HEK293 (cell line): ENCODE data around the gene NCK1.

Source experiments
- CTCF ChIA-PET: fragments of 350-600 bp; formaldehyde crosslinking; extraction: SDS; loops from one replicate; lab custom pipeline; 2021; ENCODE audit warnings: antibody characterized with exemption; lab: Yijun Ruan, JAX
- POLR2A ChIA-PET: fragments of 300-600 bp; formaldehyde crosslinking; extraction: SDS; loops from one replicate; lab custom pipeline; 2020; ENCODE audit warnings: antibody characterized with exemption, inconsistent platforms; lab: Yijun Ruan, JAX
- H3K27ac ChIP-seq: fragments of 200-500 bp; sonication (Bioruptor generic); 2 replicates; pipeline ENCODE4 v1.5.1; 2014; ENCODE audit warnings: low read depth, low read length, control low read depth, inconsistent platforms; ENCODE audit errors: extremely low read depth
- H3K36me3 ChIP-seq, 2 experiments: fragments of 200-500 bp in 1 of 2; sonication (Bioruptor generic) in 1 of 2; 1 replicate in 1 of 2; 2 replicates in 1 of 2; pipeline ENCODE4 v1.5.1; 2014 to 2017; ENCODE audit warnings: inconsistent platforms in 2 of 2, low read length in 2 of 2; ENCODE audit not compliant: control insufficient read depth in 2 of 2, insufficient read depth in 1 of 2
- H3K4me1 ChIP-seq: fragments of 200-500 bp; sonication (Bioruptor generic); 2 replicates; pipeline ENCODE4 v1.5.1; 2014; ENCODE audit warnings: mild to moderate bottlenecking, low read length, inconsistent platforms; ENCODE audit not compliant: control insufficient read depth, insufficient read depth
- H3K4me3 ChIP-seq: 2 replicates; pipeline ENCODE4 v1.5.1; 2011; ENCODE audit warnings: low read depth, mild to moderate bottlenecking, control low read depth, low read length, moderate library complexity
- H3K9me3 ChIP-seq: fragments of 200-500 bp; sonication (Bioruptor generic); 2 replicates; pipeline ENCODE4 v1.5.1; 2014; ENCODE audit warnings: low read depth, low read length, inconsistent platforms; ENCODE audit not compliant: control insufficient read depth, insufficient read depth
- IKZF3 ChIP-seq: fragments of 450-650 bp; IDR thresholded peaks from 2 replicates; pipeline ENCODE4 v1.5.0; 2018; ENCODE audit warnings: missing biosample characterization, mild to moderate bottlenecking, missing genetic modification characterization, moderate library complexity
- SP2 ChIP-seq: fragments of 450-650 bp; formaldehyde crosslinking; IDR thresholded peaks from 2 replicates; pipeline ENCODE4 v1.5.1; 2016; ENCODE audit warnings: missing biosample characterization, missing genetic modification characterization
- ZBTB17 ChIP-seq: fragments of 450-650 bp; formaldehyde crosslinking; IDR thresholded peaks from 2 replicates; pipeline ENCODE4 v1.5.1; 2016; ENCODE audit warnings: missing biosample characterization, missing genetic modification characterization
- ZBTB21 ChIP-seq: fragments of 450-650 bp; formaldehyde crosslinking; IDR thresholded peaks from 2 replicates; pipeline ENCODE4 v1.5.1; 2017; ENCODE audit warnings: missing biosample characterization, missing genetic modification characterization
- ZBTB7A ChIP-seq: fragments of 450-650 bp; formaldehyde crosslinking; IDR thresholded peaks from 2 replicates; pipeline ENCODE4 v1.5.1; 2016; ENCODE audit warnings: low read depth, missing biosample characterization, missing genetic modification characterization
- ZBTB8A ChIP-seq: fragments of 450-650 bp; formaldehyde crosslinking; IDR thresholded peaks from 2 replicates; pipeline ENCODE4 v1.5.1; 2016; ENCODE audit warnings: missing biosample characterization, missing genetic modification characterization
- ZFP69B ChIP-seq: fragments of 450-650 bp; formaldehyde crosslinking; IDR thresholded peaks from 2 replicates; pipeline ENCODE4 v1.5.1; 2016; ENCODE audit warnings: missing biosample characterization, missing genetic modification characterization
- ZNF146 ChIP-seq: fragments of 450-650 bp; formaldehyde crosslinking; IDR thresholded peaks from 2 replicates; pipeline ENCODE4 v1.5.1; 2016; ENCODE audit warnings: missing biosample characterization, missing genetic modification characterization
- ZNF16 ChIP-seq: fragments of 450-650 bp; formaldehyde crosslinking; IDR thresholded peaks from 2 replicates; pipeline ENCODE4 v1.5.1; 2016; ENCODE audit warnings: low read depth, missing biosample characterization, missing genetic modification characterization
- ZNF175 ChIP-seq: fragments of 450-650 bp; formaldehyde crosslinking; IDR thresholded peaks from 2 replicates; pipeline ENCODE4 v1.5.1; 2016; ENCODE audit warnings: missing biosample characterization, missing genetic modification characterization
- ZNF202 ChIP-seq: fragments of 450-650 bp; formaldehyde crosslinking; IDR thresholded peaks from 2 replicates; pipeline ENCODE4 v1.5.1; 2016; ENCODE audit warnings: missing biosample characterization, missing genetic modification characterization, borderline replicate concordance
- ZNF26 ChIP-seq: fragments of 450-650 bp; formaldehyde crosslinking; IDR thresholded peaks from 2 replicates; pipeline ENCODE4 v1.5.1; 2016; ENCODE audit warnings: missing biosample characterization, missing genetic modification characterization
- ZNF280D ChIP-seq: fragments of 450-650 bp; formaldehyde crosslinking; IDR thresholded peaks from 2 replicates; pipeline ENCODE4 v1.5.1; 2016; ENCODE audit warnings: missing biosample characterization, missing genetic modification characterization
- ZNF302 ChIP-seq: fragments of 450-650 bp; formaldehyde crosslinking; IDR thresholded peaks from 2 replicates; pipeline ENCODE4 v1.5.1; 2016; ENCODE audit warnings: missing biosample characterization, missing genetic modification characterization, low read depth
- ZNF324 ChIP-seq: fragments of 450-650 bp; formaldehyde crosslinking; IDR thresholded peaks from 2 replicates; pipeline ENCODE4 v1.5.1; 2016; ENCODE audit warnings: missing biosample characterization, missing genetic modification characterization
- ZNF37A ChIP-seq: fragments of 450-650 bp; IDR thresholded peaks from 2 replicates; pipeline ENCODE4 v1.5.1; 2018; ENCODE audit warnings: missing biosample characterization, missing genetic modification characterization
- ZNF488 ChIP-seq: fragments of 450-650 bp; formaldehyde crosslinking; IDR thresholded peaks from 2 replicates; pipeline ENCODE4 v1.5.1; 2016; ENCODE audit warnings: missing biosample characterization, missing genetic modification characterization
- ZNF521 ChIP-seq: fragments of 450-650 bp; formaldehyde crosslinking; IDR thresholded peaks from 2 replicates; pipeline ENCODE4 v1.5.1; 2017; ENCODE audit warnings: missing biosample characterization, mild to moderate bottlenecking, missing genetic modification characterization
- ZNF555 ChIP-seq: fragments of 450-650 bp; formaldehyde crosslinking; conservative IDR thresholded peaks from 2 replicates; pipeline ENCODE4 v1.5.1; 2017; ENCODE audit warnings: missing biosample characterization, mild to moderate bottlenecking, missing genetic modification characterization, inconsistent platforms
- ZNF596 ChIP-seq: fragments of 450-650 bp; IDR thresholded peaks from 2 replicates; pipeline ENCODE4 v1.5.0; 2018; ENCODE audit warnings: missing biosample characterization, mild to moderate bottlenecking, missing genetic modification characterization, moderate library complexity
- ZNF768 ChIP-seq: fragments of 450-650 bp; formaldehyde crosslinking; IDR thresholded peaks from 2 replicates; pipeline ENCODE4 v1.5.1; 2018; ENCODE audit warnings: missing biosample characterization, mild to moderate bottlenecking, missing genetic modification characterization
- TF ChIP-seq, protein P1 (sequence below): fragments of 450-650 bp; formaldehyde crosslinking; conservative IDR thresholded peaks from 2 replicates; pipeline ENCODE4 v1.5.1; 2016; ENCODE audit warnings: low read depth, missing biosample characterization, missing genetic modification characterization

Gene NCK1

GRCh38 chr3:136913168-136913567, 51.2 kb downstream of the NCK1 start:
- Histone ChIP-seq H3K4me1 (peaks cover 4% of the 10 kb centered on the region; the same call in 1 of the 2 replicates), H3K4me3 (no peak overlapping the region), H3K36me3 (no peaks in the 10 kb centered on the region), H3K9me3 (no peaks in the 10 kb centered on the region), H3K27ac (no peak overlapping the region)
- ChIA-PET CTCF (no interaction called here), POLR2A (no interaction called here)
- TF ChIP-seq ZBTB17 (no peak), ZNF768 (tag by site-specific recombination) (no peak), ZBTB21 (tag by site-specific recombination) (no peak), ZNF37A (tag by site-specific recombination) (no peak), IKZF3 (no peak), ZFP69B (tag by site-specific recombination) (no peak)

- H3K4me3 ChIP-seq: no peak overlapping the region
- H3K4me1 ChIP-seq: peaks cover 4% of the 10 kb centered on the region; the same call in 1 of the 2 replicates
- ChIA-PET CTCF (no interaction called here), POLR2A (no interaction called here)
- no peaks in the 10 kb centered on the region for H3K9me3 ChIP-seq
- H3K27ac ChIP-seq: no peak overlapping the region
- TF ChIP-seq ZNF202 (no peak), ZNF146 (no peak), ZNF521 (tag by site-specific recombination) (no peak), ZNF16 (tag by site-specific recombination) (no peak), ZNF280D (tag by site-specific recombination) (no peak), ZBTB8A (tag by site-specific recombination) (no peak), ZNF324 (tag by site-specific recombination) (no peak), ZNF26 (tag by site-specific recombination) (no peak), ZBTB7A (tag by site-specific recombination) (no peak), ZNF555 (tag by site-specific recombination) (no peak), ZNF175 (tag by site-specific recombination) (no peak), ZNF488 (tag by site-specific recombination) (no peak), SP2 (tag by site-specific recombination) (no peak), ZNF302 (tag by site-specific recombination) (no peak), ZNF596 (tag by site-specific recombination) (no peak)
- TF ChIP-seq, protein P1, sequence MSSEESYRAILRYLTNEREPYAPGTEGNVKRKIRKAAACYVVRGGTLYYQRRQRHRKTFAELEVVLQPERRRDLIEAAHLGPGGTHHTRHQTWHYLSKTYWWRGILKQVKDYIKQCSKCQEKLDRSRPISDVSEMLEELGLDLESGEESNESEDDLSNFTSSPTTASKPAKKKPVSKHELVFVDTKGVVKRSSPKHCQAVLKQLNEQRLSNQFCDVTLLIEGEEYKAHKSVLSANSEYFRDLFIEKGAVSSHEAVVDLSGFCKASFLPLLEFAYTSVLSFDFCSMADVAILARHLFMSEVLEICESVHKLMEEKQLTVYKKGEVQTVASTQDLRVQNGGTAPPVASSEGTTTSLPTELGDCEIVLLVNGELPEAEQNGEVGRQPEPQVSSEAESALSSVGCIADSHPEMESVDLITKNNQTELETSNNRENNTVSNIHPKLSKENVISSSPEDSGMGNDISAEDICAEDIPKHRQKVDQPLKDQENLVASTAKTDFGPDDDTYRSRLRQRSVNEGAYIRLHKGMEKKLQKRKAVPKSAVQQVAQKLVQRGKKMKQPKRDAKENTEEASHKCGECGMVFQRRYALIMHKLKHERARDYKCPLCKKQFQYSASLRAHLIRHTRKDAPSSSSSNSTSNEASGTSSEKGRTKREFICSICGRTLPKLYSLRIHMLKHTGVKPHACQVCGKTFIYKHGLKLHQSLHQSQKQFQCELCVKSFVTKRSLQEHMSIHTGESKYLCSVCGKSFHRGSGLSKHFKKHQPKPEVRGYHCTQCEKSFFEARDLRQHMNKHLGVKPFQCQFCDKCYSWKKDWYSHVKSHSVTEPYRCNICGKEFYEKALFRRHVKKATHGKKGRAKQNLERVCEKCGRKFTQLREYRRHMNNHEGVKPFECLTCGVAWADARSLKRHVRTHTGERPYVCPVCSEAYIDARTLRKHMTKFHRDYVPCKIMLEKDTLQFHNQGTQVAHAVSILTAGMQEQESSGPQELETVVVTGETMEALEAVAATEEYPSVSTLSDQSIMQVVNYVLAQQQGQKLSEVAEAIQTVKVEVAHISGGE (tag by site-specific recombination): no peak
- no peaks in the 10 kb centered on the region for H3K36me3 ChIP-seq
These were observed 52.7 kb downstream of the NCK1 start for GRCh38 chr3:136914739-136915138.
